Measurements from ENCODE around the gene MTFR1L. TPM values are rescaled to one million over a fixed set of nuclear protein-coding genes. Genes with fewer than 3 reads are reported as not detected.

Gene MTFR1L
- polyA plus RNA-seq, 1 donor from 2014 or later, result 115 TPM

- no peak for TF ChIP-seq CTCF (IDR thresholded peaks at IDR 0.05; ENCODE audit: poor library complexity, severe bottlenecking)
These were observed 15.3 kb upstream of the MTFR1L start (continued) for GRCh38 chr1:25804244-25804963.

- no peaks in the 10 kb centered on the region for H3K79me2 ChIP-seq (replicated peaks; ENCODE audit: insufficient read depth, low read length)
- no peaks in the 10 kb centered on the region for H3K27me3 ChIP-seq (ENCODE audit: insufficient read depth, low read depth, low read length)
- no peak overlapping the region for H3K9ac ChIP-seq (ENCODE audit: low read length)
- H2AFZ ChIP-seq (ENCODE audit: low read depth, low read length), result no peak overlapping the region
- H3K4me3 ChIP-seq (ENCODE audit: low read length), result no peak overlapping the region
- no peaks in the 10 kb centered on the region for H4K20me1 ChIP-seq (ENCODE audit: insufficient read depth)
- H3K36me3 ChIP-seq (ENCODE audit: insufficient read depth, low read length), result no peaks in the 10 kb centered on the region
- no peak overlapping the region for H3K4me2 ChIP-seq (ENCODE audit: low read length)
- no peaks in the 10 kb centered on the region for H3F3A ChIP-seq (ENCODE audit: insufficient read depth, low read length, poor library complexity, severe bottlenecking)
- H3K9me2 ChIP-seq (ENCODE audit: insufficient read depth, low read length), result no peaks in the 10 kb centered on the region
- TF ChIP-seq MXI1 (conservative IDR thresholded peaks at IDR 0.05; ENCODE audit: poor library complexity, severe bottlenecking) (no peak), RAD21 (conservative IDR thresholded peaks at IDR 0.05) (no peak), REST (IDR thresholded peaks at IDR 0.05; ENCODE audit: borderline replicate concordance) (no peak)
- no peaks in the 10 kb centered on the region for H3K9me3 ChIP-seq (ENCODE audit: low read length)
- no peak overlapping the region for H3K27ac ChIP-seq (ENCODE audit: low read length)
These were observed 14.5 kb upstream of the MTFR1L start for GRCh38 chr1:25804964-25805862.

- Histone ChIP-seq H3K9ac (ENCODE audit: low read length) (no peak overlapping the region), H3K79me2 (replicated peaks; ENCODE audit: insufficient read depth, low read length) (no peaks in the 10 kb centered on the region), H3K4me3 (ENCODE audit: low read length) (no peak overlapping the region), H2AFZ (ENCODE audit: low read depth, low read length) (no peak overlapping the region), H3K27me3 (ENCODE audit: insufficient read depth, low read depth, low read length) (no peaks in the 10 kb centered on the region), H3K9me2 (ENCODE audit: insufficient read depth, low read length) (no peaks in the 10 kb centered on the region), H3K9me3 (ENCODE audit: low read length) (no peaks in the 10 kb centered on the region), H3K27ac (ENCODE audit: low read length) (no peak overlapping the region), H3K4me2 (ENCODE audit: low read length) (no peak overlapping the region), H4K20me1 (ENCODE audit: insufficient read depth) (no peaks in the 10 kb centered on the region), H3K36me3 (ENCODE audit: insufficient read depth, low read length) (no peaks in the 10 kb centered on the region), H3F3A (ENCODE audit: insufficient read depth, low read length, poor library complexity, severe bottlenecking) (no peaks in the 10 kb centered on the region)
- TF ChIP-seq RAD21 (conservative IDR thresholded peaks at IDR 0.05), result no peak
- no peak for TF ChIP-seq EP300 (conservative IDR thresholded peaks at IDR 0.05; ENCODE audit: poor library complexity, severe bottlenecking)
- TF ChIP-seq TAF1 (IDR thresholded peaks at IDR 0.05; ENCODE audit: low read depth), result no peak
- TF ChIP-seq EZH2 (IDR thresholded peaks at IDR 0.05; ENCODE audit: borderline replicate concordance, insufficient read depth, low read length, poor library complexity, severe bottlenecking), result no peak
- TF ChIP-seq SMC3 (conservative IDR thresholded peaks at IDR 0.05; ENCODE audit: poor library complexity), result no peak
- no peak for TF ChIP-seq POLR2AphosphoS5 (IDR thresholded peaks at IDR 0.05)
- TF ChIP-seq CTCF (IDR thresholded peaks at IDR 0.05; ENCODE audit: poor library complexity, severe bottlenecking), result no peak
- TF ChIP-seq REST (IDR thresholded peaks at IDR 0.05; ENCODE audit: borderline replicate concordance), result no peak
- TF ChIP-seq MXI1 (conservative IDR thresholded peaks at IDR 0.05; ENCODE audit: poor library complexity, severe bottlenecking), result no peak
These were observed 13.9 kb upstream of the MTFR1L start for GRCh38 chr1:25805863-25806225.

All from neural cell (in vitro differentiated cells).